Mucosa of stomach (tissue), 1 donor: ENCODE results near the gene DEXI.
A peak's percentile ranks its signal among the peaks of the same experiment; 100 is the strongest.
"Not testable (repeated sequence)": the region's sequence is repeated elsewhere in the genome, so short reads cannot be mapped to it uniquely, and the experiment has no call there.

Experiments
- H3K27me3 ChIP-seq: one replicate; pipeline ENCODE4 v1.7.0; 2013; ENCODE audit warnings: mild to moderate bottlenecking, low read length; ENCODE audit not compliant: control insufficient read depth, insufficient read depth
- H3K36me3 ChIP-seq: one replicate; pipeline ENCODE4 v1.7.0; 2013; ENCODE audit warnings: low read length; ENCODE audit not compliant: control insufficient read depth, insufficient read depth
- H3K4me1 ChIP-seq: one replicate; pipeline ENCODE4 v1.7.0; 2013; ENCODE audit warnings: mild to moderate bottlenecking, low read length; ENCODE audit not compliant: control insufficient read depth, insufficient read depth
- H3K4me3 ChIP-seq: one replicate; pipeline ENCODE4 v1.7.0; 2013; ENCODE audit warnings: low read length
- H3K9ac ChIP-seq: one replicate; pipeline ENCODE4 v1.7.0; 2013; ENCODE audit warnings: mild to moderate bottlenecking, low read length, moderate library complexity
- H3K9me3 ChIP-seq: one replicate; pipeline ENCODE4 v1.7.0; 2013; ENCODE audit warnings: mild to moderate bottlenecking, low read length, moderate library complexity; ENCODE audit not compliant: control insufficient read depth
- donor health status: Pancreatic carcinoma.

Gene DEXI

DNA sequence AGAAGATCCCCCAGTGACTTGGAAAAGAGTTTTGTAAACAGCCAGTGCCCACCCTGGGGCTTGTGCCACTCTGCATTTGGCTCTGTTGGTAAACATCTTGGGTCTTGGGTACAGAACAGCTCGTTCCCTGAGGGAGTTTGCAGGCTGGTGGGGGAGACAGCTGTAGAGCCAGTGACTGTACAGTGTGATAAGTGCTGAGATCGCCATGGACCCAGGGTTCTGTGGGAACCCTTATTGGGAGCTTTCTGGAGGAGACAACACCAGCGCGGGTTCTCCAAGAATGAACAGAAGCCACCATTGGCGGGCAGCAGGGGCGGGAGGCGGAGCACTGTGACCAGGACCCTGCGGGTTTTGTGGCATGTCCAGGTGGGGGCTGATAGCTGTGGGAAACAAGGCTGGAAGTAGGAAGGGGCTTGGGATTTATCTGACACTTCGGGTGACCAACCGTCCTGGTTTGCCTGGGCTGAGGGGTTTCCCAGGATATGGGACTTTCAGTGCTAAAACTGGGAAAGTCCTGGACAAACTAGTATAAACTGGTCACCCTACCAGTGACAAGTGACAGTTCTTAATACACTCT lies 5.0 kb upstream of the DEXI start:
- Histone ChIP-seq H3K4me3 (no peak overlapping the region), H3K9ac (no peak overlapping the region), H3K27me3 (no peaks in the 10 kb centered on the region), H3K36me3 (no peaks in the 10 kb centered on the region), H3K4me1 (peaks cover 24% of the 10 kb centered on the region), H3K9me3 (no peaks in the 10 kb centered on the region)

DNA sequence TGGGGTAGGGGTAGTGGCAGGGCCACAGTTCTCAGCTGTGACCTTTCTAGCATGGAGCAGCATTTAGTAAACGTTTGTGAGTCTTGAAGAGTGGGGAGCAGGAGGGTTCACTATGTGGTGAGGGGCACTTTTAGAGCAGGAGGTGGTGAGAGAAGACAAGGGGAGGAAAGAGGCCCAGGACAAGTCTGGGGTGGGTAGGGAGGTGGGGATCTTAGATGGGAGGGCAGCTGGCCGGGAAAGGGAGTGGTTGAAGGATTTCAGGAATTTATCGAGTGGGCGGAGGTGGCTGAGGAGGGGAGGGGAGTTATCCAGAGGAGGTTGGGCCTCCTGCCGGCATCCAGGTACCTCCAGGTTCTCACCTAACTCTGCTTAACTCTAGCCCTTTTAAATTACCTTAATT lies 4.0 kb upstream of the DEXI start:
- peaks cover 25% of the 10 kb centered on the region for H3K4me1 ChIP-seq
- no peaks in the 10 kb centered on the region for H3K9me3 ChIP-seq
- no peaks in the 10 kb centered on the region for H3K36me3 ChIP-seq
- H3K27me3 ChIP-seq: no peaks in the 10 kb centered on the region
- no peak overlapping the region for H3K4me3 ChIP-seq
- no peak overlapping the region for H3K9ac ChIP-seq

DNA sequence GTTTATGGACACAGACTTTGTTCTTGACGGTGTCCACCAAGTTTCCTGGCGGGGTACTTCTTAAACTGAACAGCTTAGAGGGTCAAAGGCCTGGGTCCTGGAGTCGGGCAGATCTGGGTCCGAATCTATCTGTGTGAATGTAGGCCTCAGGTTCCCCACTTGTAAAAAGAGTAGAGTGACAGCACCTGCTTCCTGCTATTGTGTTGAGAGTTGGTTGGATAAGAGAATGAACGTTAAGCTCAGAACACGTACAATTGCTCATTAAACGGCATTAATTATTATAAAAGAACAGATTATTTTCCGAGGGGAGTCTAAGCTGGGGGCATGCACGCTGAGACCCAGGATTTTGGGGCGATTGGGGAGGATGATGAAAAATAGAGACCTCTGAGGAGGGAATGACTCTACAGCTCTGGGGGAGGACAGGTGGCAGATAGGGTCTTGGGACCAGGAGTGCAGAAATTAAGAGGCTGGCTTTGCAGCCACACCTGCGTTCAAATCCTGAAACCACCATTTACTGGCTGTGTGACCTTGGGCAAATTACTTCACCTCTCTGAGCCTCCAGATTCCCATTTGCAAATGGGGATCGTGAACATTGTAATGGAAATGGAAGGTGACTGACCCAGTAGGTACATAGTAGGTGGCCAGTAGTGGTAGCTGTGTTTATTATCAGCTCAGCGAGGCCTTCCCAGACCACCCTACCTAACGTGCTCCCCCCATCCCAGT lies 3.0 kb upstream of the DEXI start:
- Histone ChIP-seq H3K9me3 (no peaks in the 10 kb centered on the region), H3K36me3 (no peaks in the 10 kb centered on the region), H3K9ac (peak overlapping the region; percentile 80), H3K27me3 (no peaks in the 10 kb centered on the region), H3K4me1 (peaks cover 36% of the 10 kb centered on the region), H3K4me3 (peak overlapping the region; percentile 78)

DNA sequence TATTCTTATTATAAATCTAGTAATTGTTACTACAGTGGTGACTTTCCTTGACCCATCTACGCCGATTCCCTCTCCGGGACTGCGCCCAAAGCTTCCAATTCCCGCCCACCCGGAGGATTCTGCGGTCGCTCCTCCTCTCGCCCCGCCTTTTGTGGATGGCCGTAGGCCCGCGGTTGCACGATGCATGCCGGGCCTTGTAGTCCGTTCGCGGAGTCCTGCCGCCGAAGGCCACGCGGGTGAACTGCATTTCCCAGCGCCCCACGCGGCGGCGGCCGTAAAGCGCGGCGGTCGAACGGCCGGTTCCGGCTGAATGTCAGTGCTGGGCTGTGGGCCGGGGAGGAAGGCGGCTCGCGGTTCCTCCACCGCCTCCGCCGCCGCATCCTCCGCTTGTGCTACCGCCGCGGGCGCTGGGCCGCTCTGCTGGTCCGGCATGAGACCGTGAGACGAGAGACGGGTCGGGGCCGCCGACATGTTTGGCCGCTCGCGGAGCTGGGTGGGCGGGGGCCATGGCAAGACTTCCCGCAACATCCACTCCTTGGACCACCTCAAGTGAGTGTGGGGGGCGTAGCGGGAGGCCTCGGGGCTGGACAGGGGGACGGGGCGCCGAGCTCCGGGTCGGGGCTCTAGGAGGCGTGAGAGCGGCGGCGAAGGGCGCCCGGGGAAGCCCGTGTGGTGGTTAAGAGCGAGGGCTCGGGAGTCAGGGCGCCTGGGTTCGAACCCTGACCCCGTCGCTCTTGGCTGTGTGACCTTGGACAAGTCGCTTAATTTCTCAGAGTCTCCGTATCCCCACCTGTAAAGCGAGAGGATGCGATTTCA lies 2.2 kb upstream of the DEXI start, which contains the start of gene CLEC16A:
Gene CLEC16A (plus strand): TSS at position 316 of the 816 bp plus-strand sequence. CDS start 154 bp downstream, at position 470.
- Histone ChIP-seq H3K4me1 (peaks cover 43% of the 10 kb centered on the region), H3K4me3 (peak within 1 kb of the TSS; percentile 78), H3K9me3 (no peaks in the 10 kb centered on the region), H3K36me3 (no peaks in the 10 kb centered on the region), H3K27me3 (no peaks in the 10 kb centered on the region), H3K9ac (peak within 1 kb of the TSS; percentile 80)

DNA sequence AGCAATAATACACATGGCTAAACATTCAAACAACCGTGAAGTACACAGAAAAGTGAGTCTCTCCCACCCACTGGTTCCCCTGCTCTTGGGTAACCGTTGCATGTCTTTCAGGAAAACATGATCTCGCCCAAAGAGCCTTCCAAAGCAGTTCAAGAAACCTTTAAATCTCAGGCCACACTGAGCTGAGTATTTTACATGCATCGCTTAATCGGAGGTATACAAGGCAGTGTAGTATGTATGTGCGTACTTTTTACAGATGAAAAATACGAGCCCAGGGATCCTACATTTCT lies 741 bp upstream of the DEXI start:
- H3K9ac ChIP-seq: no peak overlapping the region
- H3K4me1 ChIP-seq: peaks cover 58% of the 10 kb centered on the region
- H3K27me3 ChIP-seq: no peaks in the 10 kb centered on the region
- no peaks in the 10 kb centered on the region for H3K36me3 ChIP-seq
- H3K4me3 ChIP-seq: no peak overlapping the region
- no peaks in the 10 kb centered on the region for H3K9me3 ChIP-seq

DNA sequence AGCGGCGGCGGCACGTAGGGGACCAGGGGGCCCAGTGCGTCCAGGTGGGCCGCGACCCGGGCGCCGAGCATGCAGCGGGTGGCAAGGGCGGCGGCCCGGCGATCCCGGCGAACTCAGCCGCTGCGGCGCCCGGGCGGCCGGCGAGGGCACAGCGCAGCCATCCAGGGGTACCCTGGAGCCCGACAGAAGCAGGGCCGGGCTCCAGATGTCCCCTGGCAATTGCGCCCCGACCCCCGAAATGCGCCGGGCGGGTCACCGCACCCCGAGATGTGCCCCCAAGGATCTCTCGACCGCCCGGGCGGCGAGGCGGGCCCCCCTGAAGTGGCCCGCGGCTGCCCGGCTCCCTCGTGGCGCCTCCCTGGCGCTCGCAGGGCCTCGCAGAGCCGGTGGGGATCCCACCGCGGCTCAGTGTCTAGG lies 325 bp downstream of the DEXI start:
- H3K4me3 ChIP-seq: peak overlapping the region; percentile 66
- not testable (repeated sequence) for H3K27me3 ChIP-seq, H3K9ac ChIP-seq, H3K36me3 ChIP-seq, H3K9me3 ChIP-seq
- H3K4me1 ChIP-seq: peaks cover 67% of the 10 kb centered on the region

DNA sequence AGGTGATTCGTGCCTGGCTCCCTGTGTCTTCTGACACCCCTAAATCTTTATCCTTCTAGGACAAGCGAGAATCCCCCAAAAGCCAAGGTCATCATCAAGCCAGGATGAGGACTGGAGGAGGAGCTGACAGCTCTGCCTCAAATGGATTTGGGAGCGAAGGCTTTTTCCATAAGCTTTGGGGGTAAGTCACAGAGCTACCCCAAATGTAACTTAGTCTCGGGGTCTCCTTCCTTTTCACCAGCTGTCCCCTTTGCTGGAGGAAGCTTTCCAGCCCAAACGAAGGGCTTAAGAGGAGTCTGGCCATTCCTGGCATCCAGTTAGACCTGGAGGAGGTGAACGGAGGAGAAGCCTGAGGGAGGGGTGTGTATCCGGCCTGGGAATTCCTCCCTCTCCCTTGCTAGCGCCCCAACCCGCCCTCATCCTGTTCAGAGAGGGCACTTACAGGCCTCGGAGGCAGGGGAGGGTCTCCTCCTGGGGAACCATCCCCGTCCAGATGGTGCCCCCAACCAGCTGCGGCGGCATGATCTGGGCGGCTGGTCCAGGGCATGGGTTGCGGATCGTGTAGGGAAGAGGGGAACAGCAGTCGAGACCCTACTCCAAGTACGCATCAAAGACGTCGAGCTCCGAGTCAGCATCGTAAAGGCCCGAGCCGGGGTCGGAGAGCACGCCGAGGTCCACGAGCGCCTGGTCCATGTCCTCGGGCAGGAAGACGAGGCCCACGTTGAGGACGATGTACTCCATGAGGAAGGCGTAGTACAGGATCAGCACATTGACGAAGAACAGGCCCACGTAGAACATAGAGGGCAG lies 938 bp downstream of the DEXI start:
- Histone ChIP-seq H3K9me3 (no peaks in the 10 kb centered on the region), H3K4me3 (peak overlapping the region; percentile 56), H3K9ac (peak overlapping the region; percentile 66), H3K36me3 (no peaks in the 10 kb centered on the region), H3K27me3 (no peaks in the 10 kb centered on the region), H3K4me1 (peaks cover 69% of the 10 kb centered on the region)

DNA sequence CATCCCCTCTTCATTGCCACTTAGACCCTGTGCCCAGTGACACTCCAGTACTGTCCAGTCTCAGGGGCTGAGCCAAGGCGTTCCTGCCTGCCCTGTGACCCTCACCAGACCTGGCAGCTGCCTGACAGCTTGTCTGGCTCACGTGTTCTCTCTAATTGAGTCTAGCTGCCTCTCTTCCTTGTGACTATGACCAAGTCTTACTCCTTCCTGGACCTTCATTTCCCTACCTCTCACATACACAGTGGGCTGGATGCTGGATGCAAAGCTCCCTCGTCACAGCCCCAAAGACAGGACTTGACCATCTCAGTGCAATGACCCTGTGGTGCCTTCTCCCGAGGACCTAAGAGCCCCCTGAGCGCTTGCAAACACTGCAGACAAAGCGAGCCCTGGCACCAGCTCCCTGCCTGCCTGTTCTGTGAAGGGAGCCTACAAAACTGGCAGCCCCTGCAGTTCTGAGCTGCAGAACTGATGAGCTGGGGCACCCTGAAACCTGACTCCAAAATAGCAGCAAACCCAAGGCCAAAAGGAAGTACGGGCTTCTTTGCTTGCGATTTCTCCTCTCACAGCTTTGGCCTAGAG lies 1.7 kb downstream of the DEXI start:
- Histone ChIP-seq H3K4me3 (peak overlapping the region; percentile 56), H3K4me1 (peaks cover 62% of the 10 kb centered on the region), H3K27me3 (no peaks in the 10 kb centered on the region), H3K9ac (peak overlapping the region; percentile 66), H3K36me3 (no peaks in the 10 kb centered on the region), H3K9me3 (no peaks in the 10 kb centered on the region)

DNA sequence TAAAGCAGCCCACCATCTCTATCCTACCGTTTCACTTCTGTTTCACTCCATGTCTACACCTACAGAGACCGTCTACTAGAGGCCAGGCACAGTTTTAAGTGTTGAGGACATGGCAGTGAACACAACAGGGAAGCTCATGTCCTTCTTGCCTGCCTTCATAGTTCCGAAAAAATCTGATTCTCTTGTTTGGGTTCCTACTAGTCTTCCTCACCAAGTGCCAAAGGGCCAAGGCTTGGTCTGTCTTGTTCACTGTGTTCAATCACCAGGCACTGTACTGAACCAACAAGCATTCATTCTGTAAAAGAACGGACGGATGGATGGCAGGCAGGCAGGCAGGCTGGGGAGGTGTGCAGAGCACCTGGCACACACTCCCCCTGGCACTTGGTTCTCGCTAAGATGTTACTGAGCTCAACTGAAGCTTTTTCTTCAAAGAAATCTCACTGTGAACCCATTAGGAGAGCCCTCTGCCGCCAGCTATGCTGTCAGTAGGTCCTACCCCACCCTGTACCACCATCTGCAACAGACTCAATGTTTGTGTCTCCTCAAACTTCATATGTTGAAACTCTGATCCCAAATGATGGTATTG lies 2.5 kb downstream of the DEXI start:
- no peaks in the 10 kb centered on the region for H3K27me3 ChIP-seq
- no peak overlapping the region for H3K4me3 ChIP-seq
- H3K9ac ChIP-seq: no peak overlapping the region
- no peaks in the 10 kb centered on the region for H3K9me3 ChIP-seq
- no peaks in the 10 kb centered on the region for H3K36me3 ChIP-seq
- H3K4me1 ChIP-seq: peaks cover 65% of the 10 kb centered on the region

DNA sequence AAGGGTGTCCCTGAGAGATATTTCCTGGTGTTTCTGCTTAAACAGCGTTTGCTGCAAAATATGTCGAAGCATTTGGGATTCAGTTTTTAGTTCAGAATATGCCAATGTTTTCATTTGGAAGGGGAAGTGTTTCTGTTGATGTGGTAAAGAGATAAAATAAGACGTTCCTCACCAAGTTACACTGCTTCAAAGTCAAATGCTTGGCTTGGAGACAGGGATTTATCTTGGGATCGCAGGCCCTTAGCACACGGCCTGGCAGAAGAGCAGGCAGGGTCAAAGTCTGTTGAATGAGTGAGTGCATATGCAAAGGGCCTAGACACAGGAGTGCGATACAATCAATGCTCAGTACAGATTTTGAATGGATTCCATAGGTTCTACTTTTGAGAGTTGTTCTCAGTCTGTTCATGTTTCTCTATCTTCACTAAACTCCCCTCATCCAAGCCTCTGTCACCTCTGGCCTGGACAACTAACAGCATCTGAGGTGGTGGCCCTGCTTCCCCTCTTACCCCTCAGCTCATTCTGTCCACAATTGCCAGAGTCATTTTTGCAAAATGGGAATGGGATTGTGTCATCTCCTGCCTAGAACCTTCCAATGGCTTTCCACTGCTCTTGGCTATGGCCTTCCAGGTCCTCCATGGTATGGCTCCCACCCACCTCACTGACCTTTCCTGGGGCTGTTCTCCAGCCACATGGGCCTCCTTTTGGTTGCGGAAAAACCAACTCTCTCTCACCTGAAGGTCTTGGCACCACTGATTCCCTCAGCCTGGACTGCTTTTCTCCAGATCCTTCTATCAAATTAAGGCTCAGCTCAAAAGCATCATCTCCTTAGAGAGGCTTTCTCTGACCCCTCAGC lies 3.2 kb downstream of the DEXI start:
- no peaks in the 10 kb centered on the region for H3K27me3 ChIP-seq
- H3K36me3 ChIP-seq: no peaks in the 10 kb centered on the region
- no peaks in the 10 kb centered on the region for H3K9me3 ChIP-seq
- peaks cover 69% of the 10 kb centered on the region for H3K4me1 ChIP-seq
- H3K4me3 ChIP-seq: no peak overlapping the region
- H3K9ac ChIP-seq: no peak overlapping the region

DNA sequence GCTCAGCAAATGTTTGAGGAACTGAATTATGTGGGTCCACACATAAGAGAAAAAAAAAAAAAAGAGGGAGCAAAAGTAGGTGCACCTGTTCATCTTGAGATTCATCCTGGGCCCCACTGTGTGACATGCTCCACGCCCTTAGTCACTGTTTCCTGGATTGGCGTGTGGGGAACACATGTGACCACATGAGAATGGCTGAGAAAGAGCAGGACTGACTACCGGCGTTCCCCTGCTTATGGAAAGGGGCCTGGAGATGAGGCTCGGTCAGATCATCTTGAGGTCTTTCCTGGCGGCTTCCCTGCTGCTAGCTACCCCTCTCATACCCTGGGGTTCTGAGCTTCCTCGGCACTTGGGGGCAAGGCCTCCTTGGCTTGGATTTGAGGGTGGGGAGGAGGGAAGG lies 3.9 kb downstream of the DEXI start:
- Histone ChIP-seq H3K36me3 (peaks cover 4% of the 10 kb centered on the region), H3K4me1 (peaks cover 62% of the 10 kb centered on the region), H3K4me3 (no peak overlapping the region), H3K27me3 (no peaks in the 10 kb centered on the region), H3K9ac (no peak overlapping the region), H3K9me3 (no peaks in the 10 kb centered on the region)
